ENCODE results near the gene GALT.

GALT gene

DNA sequence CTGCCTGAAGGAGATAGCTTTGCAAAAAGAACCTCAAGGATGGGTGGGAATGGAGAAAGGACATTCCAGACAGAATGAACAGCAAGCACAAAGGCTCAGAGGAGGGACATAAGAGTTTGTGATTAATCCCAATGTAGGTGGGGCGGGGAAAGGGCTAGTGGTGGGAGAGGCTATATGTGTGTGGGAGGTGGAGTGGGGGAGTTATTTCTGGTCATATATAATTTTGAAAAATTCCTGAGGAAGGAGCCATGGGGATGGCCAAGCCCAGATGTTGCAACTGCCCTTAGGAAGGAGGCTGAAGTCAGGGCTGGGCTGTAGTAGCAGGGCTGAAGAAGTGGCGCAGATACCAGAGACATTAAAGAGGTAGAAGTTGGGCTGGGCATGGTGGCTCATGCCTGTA lies 29.4 kb downstream of the GALT start:
- in situ Hi-C loops (cut with MboI; ENCODE audit: low sequenced_read_pairs): no loop called here

DNA sequence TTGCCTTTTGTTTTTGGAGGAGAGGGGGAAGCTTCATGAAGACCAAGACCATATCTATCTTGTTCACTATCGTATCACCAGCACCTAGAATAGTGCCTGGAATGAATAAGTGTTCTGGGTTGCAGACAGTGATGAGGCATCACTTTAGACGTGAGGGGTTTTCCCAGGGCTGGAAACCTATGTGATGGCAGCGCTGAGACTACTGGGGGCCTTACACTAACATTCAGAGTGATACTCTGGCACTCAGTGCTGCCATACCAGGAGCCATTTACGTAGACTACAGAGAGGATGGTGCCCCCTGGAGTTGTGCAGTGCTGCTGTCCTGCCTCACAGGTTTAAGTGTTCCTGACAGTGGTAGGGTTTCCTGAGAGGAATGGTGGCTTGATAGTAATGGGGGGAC lies 37.7 kb downstream of the GALT start:
- in situ Hi-C loops (cut with MboI; ENCODE audit: low sequenced_read_pairs): no loop called here

DNA sequence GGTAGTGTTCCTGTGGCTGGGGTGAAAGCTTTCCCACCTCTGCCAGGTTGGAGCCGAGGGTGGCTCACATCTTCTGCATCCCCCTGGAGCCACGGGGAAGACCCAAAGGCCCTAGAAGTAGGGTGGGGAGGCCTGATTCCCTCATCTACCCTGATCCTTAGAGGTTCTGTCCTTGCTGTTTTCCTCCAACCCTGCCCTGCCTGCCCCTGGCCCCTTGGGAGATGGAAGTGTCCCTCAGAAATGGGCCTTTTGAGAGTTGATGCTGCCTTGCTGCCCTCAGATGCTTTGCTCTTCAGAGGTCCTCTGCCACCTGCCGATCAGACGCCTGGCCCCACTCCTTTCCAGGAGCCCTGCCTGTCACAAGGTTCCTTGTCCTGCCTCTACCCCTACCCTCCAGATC lies 38.3 kb downstream of the GALT start:
- in situ Hi-C loops (cut with MboI; ENCODE audit: low sequenced_read_pairs): no loop called here

DNA sequence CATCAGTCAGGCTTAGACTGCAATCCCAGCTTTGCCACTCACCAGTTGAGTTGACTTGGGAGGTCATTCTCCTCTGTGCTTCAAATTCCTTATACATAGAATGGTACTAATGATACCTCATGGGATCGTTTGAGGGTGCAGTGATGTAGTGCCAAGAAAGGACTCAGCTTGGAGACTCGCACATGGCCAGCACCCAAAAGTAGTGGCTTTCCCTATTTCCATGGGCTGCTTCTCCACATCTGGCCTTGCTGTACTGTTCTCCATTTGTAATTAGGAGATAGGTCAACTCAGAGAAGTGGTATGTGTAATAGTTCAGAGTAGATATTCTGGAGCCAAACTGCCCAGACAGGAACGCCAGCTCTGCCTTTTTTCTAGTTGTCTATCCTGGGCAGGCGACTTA lies 39.1 kb downstream of the GALT start:
- in situ Hi-C loops (cut with MboI; ENCODE audit: low sequenced_read_pairs): no loop called here

DNA sequence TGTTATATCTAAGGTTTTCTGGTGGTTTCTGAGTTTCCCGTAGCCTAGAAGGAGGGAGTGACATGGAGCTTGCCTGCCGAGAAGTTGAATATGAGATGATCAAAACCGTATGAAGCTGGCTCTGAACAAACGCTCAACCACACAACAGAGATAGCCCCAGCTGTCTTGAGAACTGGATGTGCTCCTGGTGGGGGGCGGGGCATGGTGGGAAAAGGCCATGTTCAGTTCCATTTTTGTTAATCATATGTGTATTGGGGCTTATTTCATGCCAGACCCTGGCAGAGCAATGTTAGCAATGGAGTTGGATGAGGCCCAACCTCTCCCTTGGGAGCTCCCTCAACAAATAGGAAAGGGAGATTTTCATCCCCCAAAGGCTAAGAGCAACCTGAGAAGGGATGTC lies 39.8 kb downstream of the GALT start:
- in situ Hi-C loops (cut with MboI; ENCODE audit: low sequenced_read_pairs): no loop called here

DNA sequence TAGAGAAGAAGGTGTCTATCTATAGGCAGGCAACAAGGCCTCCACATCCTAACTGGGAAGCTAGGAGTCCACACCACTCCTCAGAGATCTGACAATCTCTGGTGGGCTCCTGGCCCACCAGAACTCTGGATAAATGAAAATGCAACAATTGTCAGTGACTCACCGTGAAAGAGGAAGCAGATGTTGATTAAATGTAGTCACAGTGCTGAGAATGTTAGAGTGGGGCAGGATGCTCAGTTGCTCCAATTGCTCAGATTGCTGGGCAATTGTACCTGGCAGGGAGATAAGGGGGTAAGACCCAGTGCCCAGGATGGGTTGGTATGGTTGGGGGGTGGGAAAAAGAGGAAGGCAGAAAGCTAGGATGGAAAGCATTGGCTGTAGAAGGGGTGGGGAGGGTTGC lies 40.3 kb downstream of the GALT start:
- in situ Hi-C loops (cut with MboI; ENCODE audit: low sequenced_read_pairs): no loop called here

DNA sequence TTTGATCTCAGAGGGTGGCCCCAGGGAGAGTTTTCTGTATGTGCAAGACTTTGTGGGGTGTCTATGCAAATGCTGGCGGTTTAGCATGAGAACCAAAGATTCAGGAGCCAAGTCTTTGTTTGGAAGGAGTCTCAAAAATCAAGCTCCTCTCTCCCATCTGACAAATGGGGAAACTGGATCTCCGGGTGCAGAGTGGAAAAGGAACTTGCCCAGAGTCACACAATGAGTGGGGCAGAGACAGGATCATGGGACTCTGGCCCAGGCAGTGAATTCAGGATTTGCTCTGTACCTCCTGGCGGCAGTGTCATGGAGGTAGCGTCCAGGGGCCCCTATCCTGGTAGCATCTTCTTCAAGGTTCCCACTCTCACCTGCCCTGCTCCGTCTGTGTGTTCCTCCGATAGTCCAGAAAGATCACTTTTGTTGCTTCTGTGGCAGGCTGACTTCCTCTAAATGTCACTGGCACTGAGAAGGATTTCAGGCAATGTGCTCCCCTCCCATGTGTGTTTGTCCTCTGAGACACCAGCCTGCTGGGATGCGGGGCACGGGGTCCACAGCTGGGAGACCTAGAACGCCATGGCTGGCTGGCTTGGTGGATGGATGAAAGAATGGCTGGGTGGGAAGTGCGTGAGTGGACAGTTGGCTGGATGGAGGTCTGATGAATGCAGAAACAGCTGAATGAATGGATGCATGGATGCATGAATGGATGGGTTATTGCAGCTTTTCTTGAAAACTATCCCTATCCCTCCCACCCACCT lies 41.0 kb downstream of the GALT start:
- in situ Hi-C loops (cut with MboI; ENCODE audit: low sequenced_read_pairs): no loop called here

DNA sequence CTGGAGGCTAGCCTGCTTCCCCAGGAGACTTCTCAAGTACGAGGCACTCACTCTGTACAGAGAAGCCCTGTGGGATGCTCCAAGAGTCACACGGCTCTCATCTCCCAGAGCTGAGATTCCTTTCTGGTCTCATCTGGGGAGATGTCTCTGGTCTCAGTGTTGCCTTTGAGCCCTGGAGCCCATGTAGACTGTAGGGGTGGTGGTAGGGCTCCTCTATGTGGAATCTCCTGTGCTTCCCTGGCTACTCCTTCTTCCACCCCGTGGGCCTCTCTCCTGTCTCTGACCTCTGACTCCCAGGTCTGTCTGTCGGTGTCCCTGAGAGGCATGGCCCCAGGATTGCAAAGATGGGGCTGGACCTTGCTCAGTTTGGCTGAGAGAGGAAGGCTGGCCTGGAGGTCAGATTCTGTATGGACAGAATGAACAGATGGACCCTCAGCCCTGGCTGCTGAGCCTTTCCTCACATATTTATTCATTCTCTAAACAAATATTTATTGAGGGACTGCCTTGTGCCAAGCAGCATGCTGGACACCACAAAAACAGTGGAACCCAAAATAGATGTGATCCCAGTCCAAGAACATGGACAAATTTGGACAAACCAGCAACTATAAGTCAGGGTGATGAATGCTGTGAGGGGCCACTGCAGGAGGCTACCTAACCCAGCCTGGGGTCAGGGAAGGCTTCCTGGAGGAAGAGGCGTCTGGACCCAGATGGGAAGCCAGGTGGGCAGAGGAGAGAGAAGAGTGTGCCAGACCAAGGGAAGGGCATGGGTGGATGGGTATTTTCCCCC lies 42.0 kb downstream of the GALT start:
- in situ Hi-C loops (cut with MboI; ENCODE audit: low sequenced_read_pairs): no loop called here

DNA sequence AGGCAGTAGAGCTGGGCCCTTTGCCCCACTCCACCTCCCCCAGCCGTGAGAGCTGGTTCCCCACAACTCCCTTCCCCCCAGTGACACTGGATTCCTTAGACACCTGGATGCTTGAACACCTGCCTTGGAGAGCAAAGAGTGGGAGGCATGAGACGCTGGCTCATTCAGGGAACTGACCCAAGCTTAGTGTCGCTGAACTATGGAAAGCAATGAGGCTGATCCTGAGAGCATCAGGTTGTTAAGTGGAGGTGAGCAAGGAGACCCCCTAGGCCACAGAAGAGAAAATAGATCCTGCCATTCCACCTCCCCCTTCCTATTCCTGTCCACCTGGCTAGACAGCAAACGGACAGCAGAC lies 42.6 kb downstream of the GALT start:
- in situ Hi-C loops (cut with MboI; ENCODE audit: low sequenced_read_pairs): no loop called here

DNA sequence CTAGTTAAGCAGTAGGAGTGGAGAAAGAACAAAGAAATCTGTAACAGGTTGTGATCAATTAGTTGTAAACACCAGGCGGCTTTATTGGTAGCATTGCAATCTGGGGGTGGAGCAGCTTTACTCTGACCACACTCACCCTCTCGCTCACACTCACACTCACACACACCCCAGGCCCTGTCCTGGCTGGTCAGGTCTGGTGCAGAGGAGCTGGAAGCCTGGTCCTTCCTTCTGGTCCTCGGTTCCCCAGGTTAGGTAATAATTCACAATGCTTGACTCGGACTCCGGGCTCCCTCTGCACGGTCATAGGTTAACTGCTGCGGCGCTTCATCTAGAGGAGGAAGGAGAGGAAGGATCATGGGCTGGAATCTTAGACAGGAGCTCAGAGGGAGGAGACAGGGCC lies 43.0 kb downstream of the GALT start:
- in situ Hi-C loops (cut with MboI; ENCODE audit: low sequenced_read_pairs): no loop called here

DNA sequence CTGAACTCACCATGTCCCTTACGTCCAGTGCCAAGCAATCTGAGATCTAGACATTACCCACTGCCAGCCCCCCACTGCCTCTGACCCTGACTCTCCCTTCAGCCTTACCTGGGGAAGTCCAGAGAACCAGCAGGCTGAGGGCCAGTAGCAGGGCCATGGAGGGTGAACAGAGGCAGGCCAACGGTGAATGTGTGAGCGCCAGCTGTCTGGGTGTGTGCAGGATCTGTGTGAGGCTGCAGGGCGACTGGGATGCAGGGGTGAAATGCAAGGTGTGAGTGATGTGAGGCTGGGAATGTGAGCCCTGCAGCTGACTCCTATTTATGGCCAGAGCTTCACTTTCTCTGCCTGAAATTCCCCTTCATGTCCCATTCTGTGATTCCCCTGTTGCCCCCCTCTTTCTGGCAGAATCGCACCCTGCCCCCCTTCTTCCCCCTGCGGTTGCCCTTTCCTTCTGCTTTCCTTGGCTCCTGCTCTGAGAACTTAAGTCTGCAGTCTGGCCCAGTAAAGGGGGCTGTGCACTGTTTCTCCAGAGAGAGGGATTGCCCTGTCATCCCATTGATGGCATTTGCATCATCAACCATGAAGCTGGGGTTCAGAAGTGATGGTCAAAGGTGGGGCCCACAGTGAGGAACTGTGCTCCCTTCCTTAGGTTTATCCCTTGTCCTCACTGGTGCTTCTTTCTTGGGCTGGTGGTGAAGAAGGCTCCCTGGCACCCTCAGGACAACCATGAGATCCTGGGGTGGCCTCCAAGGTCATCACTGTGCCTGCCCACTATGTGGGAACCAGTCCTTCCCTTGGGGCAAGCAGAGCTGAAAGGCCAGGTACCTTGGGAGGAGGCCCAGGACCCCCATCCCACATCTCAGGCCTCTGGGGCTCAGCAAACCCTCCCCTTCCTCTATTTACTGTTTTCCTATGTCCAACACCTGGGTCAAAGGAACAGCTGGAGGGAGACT lies 44.8 kb downstream of the GALT start, which contains the start of gene CCL19:
Gene CCL19 (minus strand): TSS at position 294 of the 953 bp plus-strand sequence. CDS start 137 bp downstream, at position 157.
- in situ Hi-C loops (cut with MboI; ENCODE audit: low sequenced_read_pairs): no loop called here

DNA sequence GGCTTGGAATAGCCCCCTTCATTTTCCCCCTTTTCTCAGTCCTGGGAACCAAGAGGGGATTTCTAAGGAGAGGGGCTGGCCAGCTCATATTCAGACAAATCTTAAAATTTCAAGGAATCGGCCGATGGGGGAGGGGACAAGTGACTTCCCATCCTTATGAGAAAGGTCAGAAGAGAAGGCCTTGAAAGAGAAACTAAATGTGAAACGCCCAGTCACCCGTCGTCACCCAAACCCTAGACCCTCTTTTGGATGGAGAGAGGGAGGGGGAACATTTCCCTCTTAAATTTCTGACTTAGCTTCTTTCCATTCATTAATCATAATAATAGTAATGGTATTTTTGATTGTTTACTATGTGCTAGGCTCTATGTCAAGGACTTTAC lies 45.5 kb downstream of the GALT start:
- in situ Hi-C loops (cut with MboI; ENCODE audit: low sequenced_read_pairs): no loop called here

DNA sequence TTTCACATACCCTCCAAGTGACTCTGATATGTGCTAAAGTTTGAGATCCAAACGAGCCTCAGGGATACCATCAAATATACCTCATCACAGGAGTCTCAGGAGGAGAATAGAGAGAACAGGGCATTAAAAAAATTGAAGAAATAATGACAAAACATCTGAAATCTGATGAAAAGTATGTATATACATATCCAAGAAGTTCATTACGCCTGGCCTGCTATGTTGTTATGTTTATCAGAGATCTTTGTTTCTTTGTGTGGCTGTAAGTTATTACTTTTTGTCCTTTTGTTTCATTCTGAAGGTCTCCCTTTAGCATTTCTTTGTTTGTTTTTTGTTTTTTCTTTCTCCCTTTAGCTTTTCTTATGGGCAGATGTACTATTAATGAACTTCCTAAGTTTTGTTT lies 47.1 kb downstream of the GALT start:
- in situ Hi-C loops (cut with MboI; ENCODE audit: low sequenced_read_pairs): no loop called here

DNA sequence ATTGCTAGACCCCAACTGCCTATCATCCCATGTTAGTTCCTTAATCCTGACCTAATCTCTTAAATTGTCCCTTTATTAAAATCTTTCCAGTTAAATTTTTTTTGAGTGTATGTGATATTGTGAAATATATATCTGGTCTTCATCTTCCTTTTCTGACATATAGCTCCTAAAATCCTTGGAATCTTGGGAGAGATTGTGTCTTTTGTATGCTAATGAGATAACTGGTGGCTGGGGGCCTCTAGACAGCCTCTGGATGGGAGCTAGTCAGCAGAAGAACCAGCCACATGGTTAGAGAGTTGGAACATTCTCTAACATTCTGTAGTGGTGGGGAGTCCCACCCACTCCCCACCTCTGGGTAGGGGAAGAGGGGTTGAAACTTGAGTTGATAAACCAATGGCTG lies 48.3 kb downstream of the GALT start:
- in situ Hi-C loops (cut with MboI; ENCODE audit: low sequenced_read_pairs): no loop called here

All from HL-60/S4 (cell line).